ENCODE results near the gene ELL. TPM values are rescaled to one million over a fixed set of nuclear protein-coding genes. Genes with fewer than 3 reads are reported as not detected.

The ELL gene
- polyA plus RNA-seq, 3 donors: 12.2 to 35.3 (median 12.6) TPM

DNA sequence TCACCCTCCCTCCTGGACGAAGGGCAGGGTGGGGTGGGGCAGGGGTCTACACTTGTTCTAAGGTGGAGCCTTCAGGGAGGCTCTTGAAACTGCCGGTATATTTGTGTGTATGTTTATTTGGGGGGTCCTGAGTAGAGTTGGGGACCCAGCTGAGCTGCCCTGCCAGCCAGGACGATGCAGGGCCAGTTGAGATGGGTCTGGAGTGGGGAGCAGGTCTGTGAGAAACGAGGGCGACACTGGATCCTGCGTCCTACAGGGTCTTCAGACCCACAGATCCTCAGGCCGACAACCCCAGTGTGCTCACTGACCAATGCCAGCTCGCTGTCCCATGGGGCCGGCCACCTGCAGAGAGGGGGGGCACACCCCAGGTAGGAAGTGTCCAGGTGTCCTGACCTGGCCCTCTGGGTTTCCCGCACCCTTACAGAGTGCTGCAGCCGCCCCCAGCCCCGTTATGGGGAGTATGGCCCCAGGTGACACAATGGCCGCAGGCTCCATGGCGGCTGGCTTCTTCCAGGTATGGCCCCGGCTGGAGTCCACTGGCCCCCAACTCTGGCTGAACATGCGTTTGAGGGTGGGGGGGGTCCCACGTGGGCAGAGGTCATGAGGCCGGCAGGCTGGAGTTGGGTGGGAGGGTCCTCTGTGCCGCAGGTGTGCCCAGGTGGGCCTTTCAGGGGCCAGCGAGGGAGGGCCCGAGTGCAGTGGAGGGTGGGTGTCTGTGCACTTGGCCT, 91.3 kb downstream of the ELL start:
- no peaks in the 10 kb centered on the region for H3K9me3 ChIP-seq (replicated peaks in 1 of 2; ENCODE audit: control insufficient read depth in 1 of 2, insufficient read depth in 1 of 2, low read length in 2 of 2)
- H3K36me3 ChIP-seq (replicated peaks in 1 of 2; ENCODE audit: control insufficient read depth in 1 of 2, insufficient read depth in 2 of 2, low read length in 2 of 2): peaks cover 0 to 3% of the 10 kb centered on the region in 2 donors
- H3K4me1 ChIP-seq (ENCODE audit: control insufficient read depth in 1 of 2, insufficient read depth in 2 of 2, low read length in 2 of 2): peaks cover 23 to 40% of the 10 kb centered on the region in 2 donors
- peaks cover 76% of the 10 kb centered on the region for H4K20me1 ChIP-seq (ENCODE audit: insufficient read depth, low read length)
- Mint-ChIP-seq H3K9me3 (no peaks in the 10 kb centered on the region), H3K36me3 (peaks cover 1 to 24% of the 10 kb centered on the region in 2 donors), H3K27ac (peak overlapping the region in 4 of 7 donors; percentile 56 to 76 (median 74)), H3K4me3 (no peak overlapping the region), H3K27me3 (ENCODE audit: low read depth in 3 of 3) (peaks cover 12 to 33% (median 14%) of the 10 kb centered on the region in 3 donors), H3K4me1 (peaks cover 17% of the 10 kb centered on the region)
- H3K4me2 ChIP-seq (replicated peaks; ENCODE audit: extremely low read depth, low read length, poor library complexity, severe bottlenecking): no peak overlapping the region
- H3K4me3 ChIP-seq (replicated peaks in 1 of 3; ENCODE audit: low read depth in 2 of 3, low read length in 3 of 3): no peak overlapping the region
- no peak overlapping the region for H3K9ac ChIP-seq (ENCODE audit: insufficient read depth, low read length, poor library complexity, severe bottlenecking)
- no peak overlapping the region for H2AFZ ChIP-seq (ENCODE audit: insufficient read depth, low read depth, low read length, poor library complexity, severe bottlenecking)
- 97% methylated on average over 15 of the region's 21 CpGs for WGBS (ENCODE audit: insufficient coverage)
- H3K27me3 ChIP-seq (ENCODE audit: control insufficient read depth in 2 of 2, insufficient read depth in 2 of 2, low read length in 2 of 2): peaks cover 0 to 19% of the 10 kb centered on the region in 2 donors
- H3K27ac ChIP-seq (ENCODE audit: low read depth in 1 of 2, low read length in 2 of 2): no peak overlapping the region
- DNase-seq: no peak
- TF ChIP-seq, protein P1, sequence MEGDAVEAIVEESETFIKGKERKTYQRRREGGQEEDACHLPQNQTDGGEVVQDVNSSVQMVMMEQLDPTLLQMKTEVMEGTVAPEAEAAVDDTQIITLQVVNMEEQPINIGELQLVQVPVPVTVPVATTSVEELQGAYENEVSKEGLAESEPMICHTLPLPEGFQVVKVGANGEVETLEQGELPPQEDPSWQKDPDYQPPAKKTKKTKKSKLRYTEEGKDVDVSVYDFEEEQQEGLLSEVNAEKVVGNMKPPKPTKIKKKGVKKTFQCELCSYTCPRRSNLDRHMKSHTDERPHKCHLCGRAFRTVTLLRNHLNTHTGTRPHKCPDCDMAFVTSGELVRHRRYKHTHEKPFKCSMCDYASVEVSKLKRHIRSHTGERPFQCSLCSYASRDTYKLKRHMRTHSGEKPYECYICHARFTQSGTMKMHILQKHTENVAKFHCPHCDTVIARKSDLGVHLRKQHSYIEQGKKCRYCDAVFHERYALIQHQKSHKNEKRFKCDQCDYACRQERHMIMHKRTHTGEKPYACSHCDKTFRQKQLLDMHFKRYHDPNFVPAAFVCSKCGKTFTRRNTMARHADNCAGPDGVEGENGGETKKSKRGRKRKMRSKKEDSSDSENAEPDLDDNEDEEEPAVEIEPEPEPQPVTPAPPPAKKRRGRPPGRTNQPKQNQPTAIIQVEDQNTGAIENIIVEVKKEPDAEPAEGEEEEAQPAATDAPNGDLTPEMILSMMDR (IDR thresholded peaks at IDR 0.05): no peak
- intact Hi-C loops (cut with micrococcal nuclease): no loop called here
- peaks cover 12% of the 10 kb centered on the region for H3K79me2 ChIP-seq (ENCODE audit: insufficient read depth, low read length)

DNA sequence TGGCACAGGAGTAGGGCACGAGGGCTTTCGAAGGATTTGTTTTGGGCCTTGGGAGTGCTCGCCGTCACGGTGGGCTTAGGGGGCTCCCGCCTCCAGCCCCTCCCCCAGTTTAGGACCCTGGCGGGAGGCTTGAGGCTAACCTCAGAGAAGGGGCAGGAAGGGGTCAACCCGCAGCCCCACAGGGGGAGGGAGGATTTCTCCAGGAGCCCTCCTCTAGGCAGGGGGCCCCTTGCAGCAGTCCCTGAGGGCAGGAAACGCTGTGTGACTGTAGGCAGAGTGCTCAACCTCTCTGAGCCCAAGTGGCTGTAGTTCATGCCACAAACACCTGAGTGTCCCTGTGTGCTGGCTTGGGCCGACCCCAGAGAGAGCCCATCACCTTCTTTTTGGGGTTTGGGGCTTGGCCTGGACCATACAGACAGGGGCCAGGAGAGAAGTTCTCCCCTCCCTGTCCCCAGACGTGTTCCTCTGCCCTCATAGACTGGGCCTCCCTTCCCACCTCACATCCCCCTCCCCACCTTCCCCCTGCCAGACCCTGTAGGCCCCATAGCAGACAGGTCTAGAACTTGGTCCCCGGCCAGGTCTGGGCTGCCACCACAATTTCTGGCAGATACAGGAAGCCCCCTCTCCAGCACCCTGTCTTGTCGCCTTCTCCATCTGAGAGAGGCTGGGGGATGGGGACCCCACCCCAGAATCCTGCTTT, 92.0 kb downstream of the ELL start:
- Histone ChIP-seq H3K27me3 (ENCODE audit: control insufficient read depth in 2 of 2, insufficient read depth in 2 of 2, low read length in 2 of 2) (peaks cover 0 to 19% of the 10 kb centered on the region in 2 donors), H3K79me2 (ENCODE audit: insufficient read depth, low read length) (peaks cover 12% of the 10 kb centered on the region), H3K4me1 (ENCODE audit: control insufficient read depth in 1 of 2, insufficient read depth in 2 of 2, low read length in 2 of 2) (peaks cover 23 to 40% of the 10 kb centered on the region in 2 donors), H3K4me2 (replicated peaks; ENCODE audit: extremely low read depth, low read length, poor library complexity, severe bottlenecking) (peak overlapping the region; percentile 79), H3K9me3 (replicated peaks in 1 of 2; ENCODE audit: control insufficient read depth in 1 of 2, insufficient read depth in 1 of 2, low read length in 2 of 2) (no peaks in the 10 kb centered on the region), H3K36me3 (replicated peaks in 1 of 2; ENCODE audit: control insufficient read depth in 1 of 2, insufficient read depth in 2 of 2, low read length in 2 of 2) (peaks cover 0 to 3% of the 10 kb centered on the region in 2 donors), H3K4me3 (replicated peaks in 1 of 3; ENCODE audit: low read depth in 2 of 3, low read length in 3 of 3) (peak overlapping the region in 1 of 3 experiments; percentile 69), H2AFZ (ENCODE audit: insufficient read depth, low read depth, low read length, poor library complexity, severe bottlenecking) (no peak overlapping the region), H4K20me1 (ENCODE audit: insufficient read depth, low read length) (peaks cover 76% of the 10 kb centered on the region), H3K9ac (ENCODE audit: insufficient read depth, low read length, poor library complexity, severe bottlenecking) (peak overlapping the region; percentile 49), H3K27ac (ENCODE audit: low read depth in 1 of 2, low read length in 2 of 2) (no peak overlapping the region)
- TF ChIP-seq, protein P1 (IDR thresholded peaks at IDR 0.05): no peak
- intact Hi-C loops (cut with micrococcal nuclease): no loop called here
- H3K4me1 Mint-ChIP-seq: peaks cover 21% of the 10 kb centered on the region
- WGBS (ENCODE audit: insufficient coverage): 50% methylated on average over 3 of the region's 13 CpGs
- H3K4me3 Mint-ChIP-seq: peak overlapping the region; percentile 35 to 57
- DNase-seq: no peak
- H3K27me3 Mint-ChIP-seq (ENCODE audit: low read depth in 3 of 3): peaks cover 12 to 28% (median 14%) of the 10 kb centered on the region in 3 donors
- H3K36me3 Mint-ChIP-seq: peaks cover 1 to 24% of the 10 kb centered on the region in 2 donors
- H3K27ac Mint-ChIP-seq: peak overlapping the region in 4 of 7 donors; percentile 56 to 85 (median 73)
- no peaks in the 10 kb centered on the region for H3K9me3 Mint-ChIP-seq

Data from CD14-positive monocyte (primary cell).